Mesendoderm (in vitro differentiated cells): ENCODE data around the gene CALD1.

Source experiments
- DNase-seq: peaks from one replicate; pipeline ENCODE4 v3.0.0; 2013
- H2AK5ac ChIP-seq: 2 replicates; pipeline ENCODE4 v1.6.1; 2013; ENCODE audit warnings: low read length, inconsistent platforms
- H2BK120ac ChIP-seq: 2 replicates; pipeline ENCODE4 v1.6.1; 2013; ENCODE audit warnings: low read depth, mild to moderate bottlenecking, low read length, moderate library complexity, mixed read lengths
- H2BK15ac ChIP-seq: replicated peaks from 2 replicates; pipeline ENCODE4 v1.6.1; 2013; ENCODE audit warnings: low read depth, mild to moderate bottlenecking, moderate library complexity
- H2BK5ac ChIP-seq: 2 replicates; pipeline ENCODE4 v1.6.1; 2013; ENCODE audit warnings: low read length, inconsistent platforms
- H3K18ac ChIP-seq: 2 replicates; pipeline ENCODE4 v1.6.1; 2013; ENCODE audit warnings: mild to moderate bottlenecking, low read length, mixed read lengths
- H3K23ac ChIP-seq: one replicate; pipeline ENCODE4 v1.6.1; 2013; ENCODE audit warnings: low read length
- H3K27ac ChIP-seq: 2 replicates; pipeline ENCODE4 v1.5.1; 2013; ENCODE audit warnings: low read depth, mild to moderate bottlenecking, inconsistent platforms, low read length, moderate library complexity
- H3K27me3 ChIP-seq: 2 replicates; pipeline ENCODE4 v1.6.1; 2013; ENCODE audit warnings: low read length, control low read depth, mild to moderate bottlenecking, inconsistent platforms; ENCODE audit not compliant: insufficient read depth, poor library complexity
- H3K36me3 ChIP-seq: 2 replicates; pipeline ENCODE4 v1.6.1; 2013; ENCODE audit warnings: low read length, inconsistent platforms; ENCODE audit not compliant: control insufficient read depth, insufficient read depth
- H3K4ac ChIP-seq: one replicate; pipeline ENCODE4 v1.6.1; 2013; ENCODE audit warnings: low read depth, mild to moderate bottlenecking, low read length, moderate library complexity
- H3K4me1 ChIP-seq: 2 replicates; pipeline ENCODE4 v1.6.1; 2013; ENCODE audit warnings: low read depth, low read length, inconsistent platforms; ENCODE audit not compliant: control insufficient read depth
- H3K4me2 ChIP-seq: 2 replicates; pipeline ENCODE4 v1.6.1; 2013; ENCODE audit warnings: low read length
- H3K4me3 ChIP-seq: 2 replicates; pipeline ENCODE4 v1.5.1; 2013; ENCODE audit warnings: mild to moderate bottlenecking, low read length
- H3K56ac ChIP-seq: one replicate; pipeline ENCODE4 v1.6.1; 2013; ENCODE audit warnings: low read length
- H3K79me1 ChIP-seq: 2 replicates; pipeline ENCODE4 v1.6.1; 2013; ENCODE audit warnings: low read length, inconsistent platforms
- H3K79me2 ChIP-seq: 2 replicates; pipeline ENCODE4 v1.6.1; 2013; ENCODE audit warnings: mild to moderate bottlenecking, low read length; ENCODE audit not compliant: control insufficient read depth, insufficient read depth
- H3K9ac ChIP-seq: 2 replicates; pipeline ENCODE4 v1.6.1; 2013; ENCODE audit warnings: low read length, inconsistent platforms
- H4K5ac ChIP-seq: one replicate; pipeline ENCODE4 v1.6.1; 2013; ENCODE audit warnings: low read length
- H4K8ac ChIP-seq: one replicate; pipeline ENCODE4 v1.6.1; 2013; ENCODE audit warnings: low read depth, mild to moderate bottlenecking, control low read depth, low read length, moderate library complexity
- WGBS: extraction: QIAGEN DNeasy Blood & Tissue Kit; methylation state at CpG from one replicate; pipeline ENCODE4 v1.1.7; 2013; ENCODE audit warnings: low lambda C conversion rate, missing lambda C conversion rate; ENCODE audit not compliant: insufficient coverage; ENCODE audit errors: extremely low coverage; 5-methylcytosine and 5-hydroxymethylcytosine counted together

Gene CALD1

GRCh38 chr7:134826105-134826504 lies 46.7 kb downstream of the CALD1 start:
- Histone ChIP-seq H4K5ac (no peak overlapping the region), H3K4me2 (no peak overlapping the region), H3K56ac (no peak overlapping the region), H3K79me2 (peaks cover 27% of the 10 kb centered on the region), H3K27ac (no peak overlapping the region), H3K4me3 (no peak overlapping the region), H3K23ac (no peak overlapping the region), H3K79me1 (peaks cover 3% of the 10 kb centered on the region), H3K4me1 (no peaks in the 10 kb centered on the region), H3K18ac (no peak overlapping the region), H2BK15ac (no peak overlapping the region), H3K4ac (no peak overlapping the region), H3K9ac (no peak overlapping the region), H3K27me3 (no peaks in the 10 kb centered on the region), H2BK5ac (no peak overlapping the region), H4K8ac (no peak overlapping the region), H3K36me3 (no peaks in the 10 kb centered on the region), H2BK120ac (no peak overlapping the region), H2AK5ac (no peak overlapping the region)
- DNase-seq, result no peak
- WGBS, result no CpG with 5 or more reads among the region's 4 CpGs

GRCh38 chr7:134827436-134827835 lies 48.0 kb downstream of the CALD1 start:
- H3K56ac ChIP-seq, result no peak overlapping the region
- H3K18ac ChIP-seq, result no peak overlapping the region
- no peak overlapping the region for H3K4me2 ChIP-seq
- no peak overlapping the region for H2AK5ac ChIP-seq
- no peaks in the 10 kb centered on the region for H3K4me1 ChIP-seq
- H4K5ac ChIP-seq, result no peak overlapping the region
- H2BK15ac ChIP-seq, result no peak overlapping the region
- H3K79me1 ChIP-seq, result peaks cover 3% of the 10 kb centered on the region
- H3K36me3 ChIP-seq, result no peaks in the 10 kb centered on the region
- H3K79me2 ChIP-seq, result peaks cover 27% of the 10 kb centered on the region
- no peak overlapping the region for H3K9ac ChIP-seq
- DNase-seq, result no peak
- no peak overlapping the region for H3K27ac ChIP-seq
- H3K23ac ChIP-seq, result no peak overlapping the region
- no CpG with 5 or more reads among the region's 4 CpGs for WGBS
- no peak overlapping the region for H3K4me3 ChIP-seq
- H3K4ac ChIP-seq, result no peak overlapping the region
- H2BK120ac ChIP-seq, result no peak overlapping the region
- no peaks in the 10 kb centered on the region for H3K27me3 ChIP-seq
- H2BK5ac ChIP-seq, result no peak overlapping the region
- H4K8ac ChIP-seq, result no peak overlapping the region

- Histone ChIP-seq H3K23ac (no peak overlapping the region), H4K5ac (no peak overlapping the region), H3K56ac (no peak overlapping the region), H3K9ac (no peak overlapping the region), H3K4me1 (no peaks in the 10 kb centered on the region), H2AK5ac (no peak overlapping the region), H3K36me3 (no peaks in the 10 kb centered on the region), H3K79me1 (peaks cover 3% of the 10 kb centered on the region), H3K4me3 (no peak overlapping the region), H2BK15ac (no peak overlapping the region), H2BK120ac (no peak overlapping the region), H3K18ac (no peak overlapping the region), H3K79me2 (peaks cover 27% of the 10 kb centered on the region), H3K27me3 (no peaks in the 10 kb centered on the region), H3K4me2 (no peak overlapping the region), H3K4ac (no peak overlapping the region), H2BK5ac (no peak overlapping the region), H4K8ac (no peak overlapping the region), H3K27ac (no peak overlapping the region)
- WGBS, result no CpG with 5 or more reads among the region's 3 CpGs
- no peak for DNase-seq
Observed at GRCh38 chr7:134827889-134828288, 48.5 kb downstream of the CALD1 start.

GRCh38 chr7:134828361-134828760 lies 48.9 kb downstream of the CALD1 start:
- Histone ChIP-seq H2BK5ac (no peak overlapping the region), H2BK120ac (no peak overlapping the region), H4K8ac (peak overlapping the region; percentile 86), H3K27me3 (no peaks in the 10 kb centered on the region), H2AK5ac (no peak overlapping the region), H3K18ac (no peak overlapping the region), H3K4me3 (no peak overlapping the region), H3K4ac (no peak overlapping the region), H4K5ac (no peak overlapping the region), H2BK15ac (no peak overlapping the region), H3K9ac (no peak overlapping the region), H3K56ac (no peak overlapping the region), H3K36me3 (no peaks in the 10 kb centered on the region), H3K23ac (no peak overlapping the region), H3K4me2 (no peak overlapping the region), H3K79me2 (peaks cover 29% of the 10 kb centered on the region), H3K27ac (no peak overlapping the region), H3K4me1 (no peaks in the 10 kb centered on the region), H3K79me1 (peaks cover 4% of the 10 kb centered on the region)
- WGBS, result no CpG with 5 or more reads among the region's 2 CpGs
- no peak for DNase-seq

- no peak overlapping the region for H2BK120ac ChIP-seq
- peaks cover 30% of the 10 kb centered on the region for H3K79me2 ChIP-seq
- no CpG with 5 or more reads among the region's 3 CpGs for WGBS
- H2BK15ac ChIP-seq, result no peak overlapping the region
- no peak overlapping the region for H3K4me3 ChIP-seq
- no peak overlapping the region for H2BK5ac ChIP-seq
- H4K8ac ChIP-seq, result no peak overlapping the region
- no peaks in the 10 kb centered on the region for H3K36me3 ChIP-seq
- no peak overlapping the region for H3K4me2 ChIP-seq
- H3K9ac ChIP-seq, result no peak overlapping the region
- no peak overlapping the region for H3K4ac ChIP-seq
- no peak overlapping the region for H3K23ac ChIP-seq
- no peaks in the 10 kb centered on the region for H3K27me3 ChIP-seq
- DNase-seq, result no peak
- H3K79me1 ChIP-seq, result peaks cover 5% of the 10 kb centered on the region
- H3K56ac ChIP-seq, result no peak overlapping the region
- no peak overlapping the region for H3K18ac ChIP-seq
- no peak overlapping the region for H3K27ac ChIP-seq
- H3K4me1 ChIP-seq, result no peaks in the 10 kb centered on the region
- H4K5ac ChIP-seq, result no peak overlapping the region
- H2AK5ac ChIP-seq, result no peak overlapping the region
Observed at GRCh38 chr7:134829380-134829986, 50.0 kb downstream of the CALD1 start.

- Histone ChIP-seq H3K23ac (no peak overlapping the region), H3K4me3 (no peak overlapping the region), H3K4me2 (no peak overlapping the region), H3K79me2 (peaks cover 33% of the 10 kb centered on the region), H3K4me1 (no peaks in the 10 kb centered on the region), H3K56ac (no peak overlapping the region), H3K27ac (no peak overlapping the region), H4K8ac (no peak overlapping the region), H2BK15ac (no peak overlapping the region), H3K27me3 (no peaks in the 10 kb centered on the region), H4K5ac (no peak overlapping the region), H2BK120ac (no peak overlapping the region), H3K18ac (no peak overlapping the region), H3K4ac (no peak overlapping the region), H2AK5ac (no peak overlapping the region), H3K9ac (no peak overlapping the region), H3K36me3 (no peaks in the 10 kb centered on the region), H3K79me1 (peaks cover 2% of the 10 kb centered on the region), H2BK5ac (no peak overlapping the region)
- WGBS, result no CpG with 5 or more reads among the region's 15 CpGs
- no peak for DNase-seq
Observed at GRCh38 chr7:134831862-134832261, 52.4 kb downstream of the CALD1 start.
